ENCODE data around the gene ANKRD13D.

- no peak for TF ChIP-seq CTCF (IDR thresholded peaks at IDR 0.05; ENCODE audit: low read length)
- TF ChIP-seq EZH2 (IDR thresholded peaks at IDR 0.05; ENCODE audit: borderline replicate concordance, low read length), result no peak
Measured at GRCh38 chr11:67317888-67318555, 28.9 kb downstream of the ANKRD13D start.
